ENCODE measurements around the gene USP48.
"Not testable (repeated sequence)": the region's sequence is repeated elsewhere in the genome, so short reads cannot be mapped to it uniquely, and the experiment has no call there.

The USP48 gene

DNA sequence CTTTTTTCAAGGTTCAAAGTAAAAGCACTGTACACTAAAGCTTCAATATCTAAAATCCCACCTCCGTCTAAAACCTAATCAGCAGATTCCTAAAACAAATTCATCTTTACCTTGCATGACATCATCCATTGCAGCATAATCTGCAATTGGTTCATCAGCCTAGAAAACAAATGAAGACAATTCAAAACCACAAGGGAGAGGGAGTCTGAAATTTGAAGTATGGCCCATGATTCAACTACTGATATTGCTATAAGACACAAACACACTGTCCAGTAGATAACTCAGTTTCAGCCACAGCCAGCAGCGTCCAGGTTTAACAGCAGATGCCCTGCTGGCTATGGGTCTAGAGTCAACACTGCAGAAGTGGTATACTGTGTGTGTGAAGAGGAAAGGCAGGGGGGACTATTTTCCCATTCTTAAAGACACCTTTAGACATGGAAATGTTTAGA lies 95.8 kb downstream of the USP48 start:
- no peak for DNase-seq

DNA sequence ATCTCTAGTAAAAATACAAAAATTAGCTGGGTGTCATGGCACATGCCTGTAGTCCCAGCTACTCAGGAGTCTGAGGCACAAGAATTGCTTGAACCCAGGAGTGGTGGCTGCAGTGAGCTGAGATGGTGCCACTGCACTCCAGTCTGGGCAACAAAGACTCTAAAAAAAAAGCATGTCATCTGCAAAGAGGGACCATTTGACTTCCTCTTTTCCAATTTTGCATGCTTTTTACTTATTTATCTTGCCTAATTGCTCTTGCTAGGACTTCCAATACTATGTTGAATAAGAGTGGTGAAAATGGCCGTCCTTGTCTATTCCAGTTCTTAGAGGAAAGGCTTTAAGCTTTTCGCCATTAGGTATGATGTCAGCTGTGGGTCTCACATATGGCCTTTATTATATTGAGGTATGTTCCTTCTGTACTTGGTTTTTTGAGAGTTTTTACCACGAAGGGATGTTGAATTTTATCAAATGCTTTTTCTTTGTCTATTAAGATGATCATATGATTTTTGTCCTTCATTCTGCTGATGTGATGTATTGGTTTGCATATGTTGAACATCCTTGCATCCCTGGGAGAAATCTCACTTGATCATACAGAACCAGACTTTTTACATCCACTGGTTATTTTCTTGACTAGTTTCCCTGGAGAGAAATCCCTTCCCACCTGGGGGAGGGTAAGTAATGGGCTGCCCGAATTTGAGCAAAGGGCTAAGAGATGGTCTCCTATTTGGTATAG lies 96.8 kb downstream of the USP48 start:
- no peak for DNase-seq

- DNase-seq, result no peak
Observed at GRCh38 chr1:21681426-21681825, 101.5 kb downstream of the USP48 start.

GRCh38 chr1:21680918-21681317 lies 102.0 kb downstream of the USP48 start:
- DNase-seq, result no peak

DNA sequence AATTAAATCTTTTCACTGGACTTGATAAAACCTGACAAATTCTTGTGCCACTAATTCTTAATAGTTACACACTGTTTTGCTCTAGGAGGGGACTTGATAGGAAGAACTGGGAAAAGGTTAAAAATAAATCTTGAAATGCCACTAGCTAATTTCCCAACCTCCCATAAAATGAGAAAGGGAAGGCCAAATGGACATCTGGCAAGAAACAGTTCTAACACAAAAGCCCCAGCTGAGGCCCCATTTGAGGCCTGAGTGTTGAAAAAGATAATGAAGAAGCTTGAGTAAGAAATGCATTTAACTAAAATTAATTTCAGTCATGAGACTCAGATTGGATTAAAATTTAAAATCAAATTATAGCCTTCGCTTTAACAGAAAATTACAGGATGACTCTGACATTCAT lies 102.6 kb downstream of the USP48 start:
- DNase-seq, result no peak

- no peak for DNase-seq
Observed at GRCh38 chr1:21677168-21677567, 105.8 kb downstream of the USP48 start.

DNA sequence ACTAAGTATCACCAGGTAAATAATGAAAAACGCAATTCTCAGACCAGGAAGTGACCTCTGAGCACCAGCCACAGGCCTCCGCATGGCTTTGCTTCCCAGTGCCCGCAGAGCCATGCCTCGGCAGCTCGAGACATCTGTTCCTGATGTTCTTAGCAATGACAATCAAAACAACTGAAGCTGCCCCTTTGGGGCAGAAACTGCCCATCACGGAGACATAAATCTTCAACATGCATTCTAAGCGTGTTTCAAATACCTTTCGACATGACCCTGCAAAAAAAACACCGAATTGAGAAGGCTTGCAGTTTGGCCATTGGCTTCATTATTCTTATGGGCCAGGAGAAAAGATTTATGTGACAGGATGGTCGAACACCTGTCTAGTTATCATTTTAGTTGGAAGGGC lies 108.0 kb downstream of the USP48 start:
- no peak for DNase-seq

DNA sequence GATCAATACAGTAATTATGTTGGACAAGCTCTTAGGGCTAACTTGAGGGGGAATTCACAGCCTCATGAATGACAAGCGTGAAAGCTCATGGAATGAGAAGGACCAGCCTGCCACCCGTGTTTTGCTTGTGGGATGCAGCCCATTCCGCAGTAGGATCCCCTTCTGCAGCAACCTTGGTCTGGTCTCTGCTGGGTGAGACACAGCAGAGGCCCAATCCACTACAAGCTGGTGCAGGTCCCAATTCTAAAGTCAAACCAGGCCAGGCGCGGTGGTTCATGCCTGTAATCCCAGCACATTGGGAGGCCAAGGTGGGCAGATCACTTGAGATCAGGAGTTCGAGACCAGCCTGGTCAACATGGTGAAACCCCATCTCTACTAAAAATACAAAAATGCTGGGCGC lies 109.1 kb downstream of the USP48 start:
- DNase-seq, result not testable (repeated sequence)

GRCh38 chr1:21673277-21673780 lies 109.6 kb downstream of the USP48 start:
- DNase-seq, result no peak

GRCh38 chr1:21672478-21673276 lies 110.3 kb downstream of the USP48 start:
- DNase-seq, result no peak

DNA sequence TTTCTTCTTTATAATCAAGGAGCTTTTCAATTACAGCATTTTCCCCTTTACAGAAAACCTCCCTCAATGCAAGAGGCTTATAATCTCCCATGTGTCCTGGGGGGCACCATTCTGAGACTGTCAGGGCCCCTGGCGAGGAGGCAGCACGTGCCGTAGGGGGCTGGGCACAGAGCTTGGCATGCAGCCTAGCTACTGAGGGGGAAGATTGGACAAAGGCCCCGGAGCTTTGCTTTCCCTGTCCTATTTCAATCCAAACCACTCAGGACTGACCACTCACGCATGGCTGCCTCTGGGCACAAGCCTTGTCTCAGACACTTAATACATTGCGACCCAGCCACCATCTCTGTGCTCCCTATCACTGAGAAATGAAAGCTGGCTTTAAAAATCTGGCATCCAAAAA lies 111.0 kb downstream of the USP48 start:
- DNase-seq, result no peak

GRCh38 chr1:21670956-21671902 lies 111.7 kb downstream of the USP48 start:
- DNase-seq, result no peak

- DNase-seq, result no peak
Observed at GRCh38 chr1:21670059-21670881, 112.7 kb downstream of the USP48 start.

DNA sequence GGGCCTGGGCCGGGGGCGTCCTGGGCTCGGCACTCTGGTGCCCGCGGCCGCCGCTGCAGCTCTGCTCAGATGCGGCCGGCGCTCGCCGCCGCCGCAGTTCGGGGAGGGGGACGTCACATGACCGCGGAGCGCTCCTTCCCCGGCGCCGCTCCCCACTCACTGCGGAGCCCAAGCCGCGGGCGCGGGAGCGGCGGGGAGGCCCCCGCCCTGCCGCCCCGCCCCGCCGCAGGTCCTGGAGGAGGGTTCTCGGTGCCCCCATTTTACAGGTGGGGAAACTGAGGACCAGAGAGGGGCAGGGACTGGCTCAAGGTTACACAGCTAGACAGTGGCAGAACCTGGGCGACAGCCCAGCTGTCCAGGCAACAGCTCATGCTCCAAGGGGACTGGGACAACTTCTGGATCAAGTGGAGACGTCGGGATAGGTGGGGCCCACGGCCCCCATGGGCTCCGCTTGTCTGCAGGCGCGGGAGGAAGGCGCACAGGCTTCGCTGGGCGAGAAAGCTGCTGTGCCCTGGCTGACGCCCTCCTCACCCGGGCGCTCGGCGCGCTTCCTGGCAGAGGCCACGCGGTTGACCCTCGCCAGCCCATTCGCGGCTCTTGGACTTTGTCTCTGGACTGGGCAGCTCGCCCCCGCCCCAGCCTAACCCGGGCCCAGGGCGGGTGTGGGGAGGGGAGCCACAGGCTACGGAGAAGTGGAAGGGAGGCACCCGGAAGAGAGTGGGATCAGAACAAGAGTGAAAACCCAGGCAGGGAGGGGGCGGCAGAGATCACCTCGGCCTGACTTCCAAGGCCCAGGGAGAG lies 113.5 kb downstream of the USP48 start, which contains the start of gene RAP1GAP:
Gene RAP1GAP (minus strand): TSS at position 100 of the 801 bp plus-strand sequence. CDS start 49,325 bp downstream, outside the sequence.
- DNase-seq, result peak; percentile 41

- no peak for DNase-seq
Observed at GRCh38 chr1:21668951-21669257, 114.0 kb downstream of the USP48 start.

- no peak for DNase-seq
Observed at GRCh38 chr1:21668232-21668950, 114.6 kb downstream of the USP48 start.

- DNase-seq, result no peak
Observed at GRCh38 chr1:21667348-21668231, 115.4 kb downstream of the USP48 start.

- DNase-seq, result peak; percentile 33
Observed at GRCh38 chr1:21666576-21667320, 116.2 kb downstream of the USP48 start.
